Esophagus mucosa (tissue), 1 donor: ENCODE results near the gene H19. TPM values are rescaled to one million over a fixed set of nuclear protein-coding genes. Genes with fewer than 3 reads are reported as not detected.
A peak's percentile ranks its signal among the peaks of the same experiment; 100 is the strongest.

Source experiments
- ATAC-seq: fragments of 200-7000 bp; cut with Tn5 transposase; one replicate; pipeline ENCODE4 v1.9.1; 2020
- total RNA-seq: library from RNA; stranded (reverse); gene quantifications from one replicate; pipeline ENCODE4 v1.2.4, GENCODE V29; 2023
- donor health status: DM: yes; HTN: yes; CAD: no.

Gene H19
- total RNA-seq, 1 donor from 2014 or later = 6.5 TPM

GRCh38 chr11:1946812-1947484 is 50.7 kb downstream of the H19 start, which contains the start of gene MRPL23:
MRPL23 (plus strand) TSS chr11:1947332; CDS start chr11:1947363, 31 bp downstream.
- peak; percentile 75 for ATAC-seq

Other genes starting within 250 kb of the H19 start
- 0.96 TPM for gene IFITM10, start 247.2 kb downstream of the H19 start, total RNA-seq
- gene CTSD, start 233.9 kb downstream of the H19 start, total RNA-seq = 583 TPM
- 22.4 TPM for gene SYT8, start 162.9 kb downstream of the H19 start, total RNA-seq
- gene TNNI2, start 158.9 kb downstream of the H19 start, total RNA-seq = 4.4 TPM
- 18.8 TPM for gene LSP1, start 144.8 kb downstream of the H19 start, total RNA-seq
- gene PRR33, start 105.9 kb downstream of the H19 start, total RNA-seq = not detected
- 0.40 TPM for gene TNNT3, start 78.1 kb downstream of the H19 start, total RNA-seq
- gene MRPL23, start 50.5 kb downstream of the H19 start, total RNA-seq = 44.4 TPM
- gene IGF2, start 141.5 kb upstream of the H19 start, total RNA-seq = 1.6 TPM
- gene INS, start 163.4 kb upstream of the H19 start, total RNA-seq = not detected
- 0.40 TPM for gene TH, start 174.0 kb upstream of the H19 start, total RNA-seq